HPDE6-E6E7 (cell line): ENCODE data around the gene ASB6.

Experiments
- DNase-seq: peaks from one replicate; pipeline ENCODE4 v3.0.0; 2011; ENCODE audit warnings: missing footprints; ENCODE audit errors: extremely low spot score

The ASB6 gene, protein sequence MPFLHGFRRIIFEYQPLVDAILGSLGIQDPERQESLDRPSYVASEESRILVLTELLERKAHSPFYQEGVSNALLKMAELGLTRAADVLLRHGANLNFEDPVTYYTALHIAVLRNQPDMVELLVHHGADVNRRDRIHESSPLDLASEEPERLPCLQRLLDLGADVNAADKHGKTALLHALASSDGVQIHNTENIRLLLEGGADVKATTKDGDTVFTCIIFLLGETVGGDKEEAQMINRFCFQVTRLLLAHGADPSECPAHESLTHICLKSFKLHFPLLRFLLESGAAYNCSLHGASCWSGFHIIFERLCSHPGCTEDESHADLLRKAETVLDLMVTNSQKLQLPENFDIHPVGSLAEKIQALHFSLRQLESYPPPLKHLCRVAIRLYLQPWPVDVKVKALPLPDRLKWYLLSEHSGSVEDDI

DNA sequence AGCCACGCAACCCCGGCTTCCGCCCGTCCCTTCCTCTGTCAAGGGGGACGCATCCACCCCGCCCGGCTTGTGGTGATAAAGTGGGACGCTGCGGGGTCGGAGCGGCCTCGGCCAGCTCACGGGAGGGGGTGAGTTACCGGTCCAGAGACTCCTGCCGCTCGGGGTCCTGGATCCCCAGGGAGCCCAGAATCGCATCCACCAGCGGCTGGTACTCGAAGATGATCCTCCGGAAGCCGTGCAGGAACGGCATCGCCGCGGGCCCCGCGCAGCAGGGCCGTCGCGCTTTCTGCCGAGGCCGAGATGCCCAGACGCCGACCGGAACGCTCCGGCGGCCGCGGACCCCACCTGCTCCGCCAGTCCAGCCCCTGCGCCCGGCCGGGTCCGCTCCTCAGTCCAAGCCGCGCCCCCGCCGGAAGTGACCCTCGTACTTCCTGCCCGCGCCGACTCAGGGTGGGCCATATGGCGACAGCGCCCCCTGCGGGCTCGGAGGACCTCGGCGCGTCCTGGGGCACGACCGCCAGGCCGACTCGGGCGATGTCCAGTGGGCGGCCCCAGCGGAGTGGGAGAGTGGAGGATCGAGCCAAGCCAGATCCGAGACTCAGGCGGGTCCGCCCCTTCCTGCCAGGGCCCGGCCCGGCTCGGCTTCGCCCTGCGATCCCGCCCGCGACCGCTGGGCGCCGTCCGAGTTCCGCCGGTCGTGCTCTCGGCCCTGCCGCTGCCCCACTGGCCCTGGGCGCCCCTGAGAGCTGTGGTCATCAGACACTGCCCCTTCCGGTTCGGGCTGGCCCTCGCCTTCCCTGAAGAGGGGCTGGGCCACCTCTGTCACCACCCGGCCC lies at the start of gene ASB6:
Gene ASB6 (minus strand): TSS at position 402 of the 836 bp plus-strand sequence. CDS start 152 bp downstream, at position 250.
- peak; percentile 95 for DNase-seq

- no peak for DNase-seq
Measured at GRCh38 chr9:129688285-129689043, 46.5 kb upstream of the ASB6 start.

GRCh38 chr9:129687391-129687790 lies 45.4 kb upstream of the ASB6 start:
- no peak for DNase-seq

GRCh38 chr9:129686736-129687135 lies 44.8 kb upstream of the ASB6 start:
- DNase-seq = no peak

DNA sequence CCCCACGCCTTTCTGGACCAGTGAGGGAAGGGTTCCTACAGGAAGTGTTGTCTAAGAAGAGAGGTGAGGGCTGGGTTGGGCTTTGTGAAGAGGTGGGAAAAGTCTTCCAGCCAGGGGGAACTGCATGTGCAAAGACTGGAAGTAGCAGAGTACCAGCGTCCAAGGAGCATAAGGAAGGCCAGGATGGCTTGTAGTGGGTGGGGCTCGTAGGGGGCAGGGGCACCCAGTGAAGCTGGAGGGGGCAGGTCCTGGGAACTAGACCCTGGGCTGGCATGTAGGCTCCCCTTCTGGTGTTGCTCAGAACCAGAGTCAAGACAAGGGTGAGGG lies 43.9 kb upstream of the ASB6 start:
- no peak for DNase-seq

DNA sequence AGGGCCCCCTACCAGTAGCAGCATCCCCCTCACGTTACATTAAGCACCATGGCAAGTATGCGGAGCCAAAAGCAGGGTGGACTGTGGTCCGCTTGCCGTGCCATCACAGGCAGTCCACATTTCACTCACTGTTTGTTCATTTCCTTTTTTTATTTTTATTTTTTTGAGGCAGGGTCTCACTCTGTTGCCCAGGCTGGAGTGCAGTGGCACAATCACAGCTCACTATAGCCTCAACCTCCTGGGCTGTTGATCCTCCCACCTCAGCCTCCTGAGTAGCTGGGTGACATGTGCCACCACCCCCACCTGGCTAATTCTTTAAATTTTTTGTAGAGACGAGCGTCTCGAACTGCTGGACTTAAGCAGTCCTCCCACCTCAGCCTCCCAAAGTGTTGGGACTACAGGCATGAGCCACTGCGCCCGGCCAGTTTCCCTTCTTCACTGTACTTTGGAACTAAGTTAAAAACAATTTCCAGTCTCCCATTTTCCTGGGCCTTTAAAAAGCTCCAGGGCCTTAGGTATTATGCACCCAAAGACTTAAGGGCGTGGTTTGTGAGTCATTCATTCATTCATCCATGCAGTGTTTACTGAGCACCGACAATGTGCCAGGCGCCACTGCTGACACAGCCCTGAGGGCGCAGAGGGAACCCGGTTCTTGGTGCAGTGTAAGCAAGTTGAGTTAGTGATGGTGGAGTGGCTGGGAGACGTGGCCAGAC lies 43.4 kb upstream of the ASB6 start:
- peak; percentile 88 for DNase-seq

- DNase-seq = no peak
Measured at GRCh38 chr9:129682381-129682780, 40.4 kb upstream of the ASB6 start.

- DNase-seq = no peak
Measured at GRCh38 chr9:129681924-129682323, 40.0 kb upstream of the ASB6 start.

- no peak for DNase-seq
Measured at GRCh38 chr9:129679537-129679936, 37.6 kb upstream of the ASB6 start.

GRCh38 chr9:129678844-129679243 lies 36.9 kb upstream of the ASB6 start:
- DNase-seq = no peak

- no peak for DNase-seq
Measured at GRCh38 chr9:129677456-129677855, 35.5 kb upstream of the ASB6 start.

DNA sequence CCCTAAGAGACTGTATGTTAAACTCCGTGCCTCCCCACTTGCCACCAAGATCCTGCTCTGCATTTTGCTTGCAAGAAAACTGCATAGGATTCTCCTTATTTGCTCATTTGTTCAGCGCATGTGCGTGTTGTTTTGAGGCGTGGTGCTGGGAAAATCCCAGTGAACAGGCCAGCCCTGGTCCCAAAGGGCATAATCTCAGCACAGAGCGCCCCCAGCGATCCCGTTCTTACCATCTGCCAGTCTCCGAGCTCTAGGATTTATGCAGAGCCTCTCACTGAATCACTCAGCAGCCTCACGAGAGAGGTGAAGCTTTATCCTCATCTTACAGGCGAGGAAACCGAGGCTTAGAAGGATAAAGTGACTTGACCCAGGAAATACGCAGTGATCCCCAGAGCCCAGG lies 35.0 kb upstream of the ASB6 start:
- DNase-seq = no peak

DNA sequence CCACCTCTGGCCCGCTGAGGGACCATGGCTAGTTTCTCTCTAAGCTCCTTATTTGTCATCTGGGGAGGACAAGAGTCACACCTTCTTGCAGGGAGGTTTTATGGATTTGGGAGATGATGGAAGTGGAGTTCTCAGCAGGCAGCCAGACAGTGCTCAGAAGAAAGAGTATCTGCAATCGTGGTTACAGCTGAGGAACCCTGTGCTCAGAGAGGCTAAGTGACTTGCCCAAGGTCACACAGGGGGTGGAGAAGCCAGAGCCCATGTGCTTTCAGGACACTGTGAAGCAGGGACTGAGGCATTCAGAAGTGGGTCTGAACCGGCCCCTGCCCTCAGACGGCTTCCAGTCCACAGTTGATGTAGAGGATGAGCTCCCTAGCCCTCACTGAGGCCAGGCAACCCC lies 34.3 kb upstream of the ASB6 start:
- DNase-seq = no peak

- no peak for DNase-seq
Measured at GRCh38 chr9:129675620-129676019, 33.7 kb upstream of the ASB6 start.

GRCh38 chr9:129674229-129674628 lies 32.3 kb upstream of the ASB6 start:
- no peak for DNase-seq

- no peak for DNase-seq
Measured at GRCh38 chr9:129673602-129674001, 31.7 kb upstream of the ASB6 start.

- no peak for DNase-seq
Measured at GRCh38 chr9:129672702-129673101, 30.8 kb upstream of the ASB6 start.

- DNase-seq = no peak
Measured at GRCh38 chr9:129671519-129671918, 29.6 kb upstream of the ASB6 start.

- DNase-seq = no peak
Measured at GRCh38 chr9:129671065-129671464, 29.1 kb upstream of the ASB6 start.

GRCh38 chr9:129669946-129670345 lies 28.0 kb upstream of the ASB6 start:
- DNase-seq = no peak

- no peak for DNase-seq
Measured at GRCh38 chr9:129669141-129669718, 27.3 kb upstream of the ASB6 start.
